ENCODE results near the gene IQGAP2.

DNA sequence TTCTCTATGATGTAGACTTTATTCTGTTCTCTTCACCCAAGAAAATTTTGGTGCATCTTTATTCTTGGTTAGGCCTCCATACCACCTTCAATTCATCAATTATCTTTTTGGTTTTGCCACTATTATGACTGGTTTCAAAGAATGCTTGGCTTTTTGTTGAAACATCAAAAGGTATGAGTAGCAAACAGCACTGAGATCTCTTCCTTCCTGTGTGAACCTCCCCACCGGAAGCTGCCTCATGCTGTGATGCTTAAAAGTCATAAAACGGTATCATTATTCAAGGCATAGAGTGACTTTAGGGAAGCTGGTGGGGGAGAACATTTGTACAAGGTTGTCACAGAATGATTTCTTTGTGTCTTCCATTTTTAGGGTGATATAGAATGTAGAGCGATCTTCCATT is 70.6 kb downstream of the IQGAP2 start:
- TF ChIP-seq EZH2 (IDR thresholded peaks at IDR 0.05; ENCODE audit: low read depth) (no peak), CTCF (conservative IDR thresholded peaks at IDR 0.05) (no peak)
